HEK293 (cell line): ENCODE measurements around the gene NAP1L1.

Experiments
- CTCF ChIA-PET: fragments of 350-600 bp; formaldehyde crosslinking; extraction: SDS; loops from one replicate; lab custom pipeline; 2021; ENCODE audit warnings: antibody characterized with exemption; lab: Yijun Ruan, JAX
- POLR2A ChIA-PET: fragments of 300-600 bp; formaldehyde crosslinking; extraction: SDS; loops from one replicate; lab custom pipeline; 2020; ENCODE audit warnings: antibody characterized with exemption, inconsistent platforms; lab: Yijun Ruan, JAX
- H3K27ac ChIP-seq: fragments of 200-500 bp; sonication (Bioruptor generic); 2 replicates; pipeline ENCODE4 v1.5.1; 2014; ENCODE audit warnings: low read depth, low read length, control low read depth, inconsistent platforms; ENCODE audit errors: extremely low read depth
- H3K36me3 ChIP-seq, 2 experiments: fragments of 200-500 bp in 1 of 2; sonication (Bioruptor generic) in 1 of 2; 1 replicate in 1 of 2; 2 replicates in 1 of 2; pipeline ENCODE4 v1.5.1; 2014 to 2017; ENCODE audit warnings: inconsistent platforms in 2 of 2, low read length in 2 of 2; ENCODE audit not compliant: control insufficient read depth in 2 of 2, insufficient read depth in 1 of 2
- H3K4me1 ChIP-seq: fragments of 200-500 bp; sonication (Bioruptor generic); 2 replicates; pipeline ENCODE4 v1.5.1; 2014; ENCODE audit warnings: mild to moderate bottlenecking, low read length, inconsistent platforms; ENCODE audit not compliant: control insufficient read depth, insufficient read depth
- H3K4me3 ChIP-seq: 2 replicates; pipeline ENCODE4 v1.5.1; 2011; ENCODE audit warnings: low read depth, mild to moderate bottlenecking, control low read depth, low read length, moderate library complexity
- H3K9me3 ChIP-seq: fragments of 200-500 bp; sonication (Bioruptor generic); 2 replicates; pipeline ENCODE4 v1.5.1; 2014; ENCODE audit warnings: low read depth, low read length, inconsistent platforms; ENCODE audit not compliant: control insufficient read depth, insufficient read depth
- MEIS1 ChIP-seq: sonication (generic); formaldehyde crosslinking; IDR thresholded peaks from 2 replicates; pipeline ENCODE4 v1.8.1; 2022; ENCODE audit warnings: missing genetic modification reagents, mild to moderate bottlenecking, borderline replicate concordance
- PRDM10 ChIP-seq: fragments of 450-650 bp; formaldehyde crosslinking; IDR thresholded peaks from 2 replicates; pipeline ENCODE4 v1.5.1; 2016; ENCODE audit warnings: missing biosample characterization, missing genetic modification characterization
- PRDM6 ChIP-seq: fragments of 450-650 bp; formaldehyde crosslinking; IDR thresholded peaks from 2 replicates; pipeline ENCODE4 v1.5.1; 2017; ENCODE audit warnings: missing biosample characterization, missing genetic modification characterization
- YY1 ChIP-seq: fragments of 450-650 bp; formaldehyde crosslinking; IDR thresholded peaks from 2 replicates; pipeline ENCODE4 v1.5.1; 2018; ENCODE audit warnings: missing biosample characterization, missing genetic modification characterization
- ZFP37 ChIP-seq: fragments of 450-650 bp; formaldehyde crosslinking; IDR thresholded peaks from 2 replicates; pipeline ENCODE4 v1.5.1; 2016; ENCODE audit warnings: missing biosample characterization, missing genetic modification characterization
- ZFP69B ChIP-seq: fragments of 450-650 bp; formaldehyde crosslinking; IDR thresholded peaks from 2 replicates; pipeline ENCODE4 v1.5.1; 2016; ENCODE audit warnings: missing biosample characterization, missing genetic modification characterization
- ZNF155 ChIP-seq: fragments of 450-650 bp; formaldehyde crosslinking; IDR thresholded peaks from 2 replicates; pipeline ENCODE4 v1.5.1; 2016; ENCODE audit warnings: missing biosample characterization, missing genetic modification characterization
- ZNF24 ChIP-seq: fragments of 450-650 bp; formaldehyde crosslinking; IDR thresholded peaks from 2 replicates; pipeline ENCODE4 v1.5.1; 2016; ENCODE audit warnings: missing biosample characterization, missing genetic modification characterization
- ZNF274 ChIP-seq, 2 experiments: fragments of 200-500 bp in 1 of 2; fragments of 450-650 bp in 1 of 2; sonication (Bioruptor generic) in 1 of 2; formaldehyde crosslinking in 1 of 2; IDR thresholded peaks; 2 replicates each; pipeline versions ENCODE4 v1.5.1 to v1.6.1; 2014 to 2016; ENCODE audit warnings: borderline replicate concordance in 1 of 2, inconsistent platforms in 1 of 2, low read length in 1 of 2, missing biosample characterization in 1 of 2, missing genetic modification characterization in 1 of 2
- ZNF311 ChIP-seq: fragments of 450-650 bp; formaldehyde crosslinking; IDR thresholded peaks from 2 replicates; pipeline ENCODE4 v1.5.1; 2017; ENCODE audit warnings: missing biosample characterization, missing genetic modification characterization, borderline replicate concordance
- ZNF488 ChIP-seq: fragments of 450-650 bp; formaldehyde crosslinking; IDR thresholded peaks from 2 replicates; pipeline ENCODE4 v1.5.1; 2016; ENCODE audit warnings: missing biosample characterization, missing genetic modification characterization
- ZNF513 ChIP-seq: fragments of 450-650 bp; IDR thresholded peaks from 2 replicates; pipeline ENCODE4 v1.5.1; 2018; ENCODE audit warnings: missing biosample characterization, missing genetic modification characterization
- ZNF518A ChIP-seq: fragments of 450-650 bp; formaldehyde crosslinking; conservative IDR thresholded peaks from 2 replicates; pipeline ENCODE4 v1.5.1; 2016; ENCODE audit warnings: low read depth, missing biosample characterization, missing genetic modification characterization
- ZNF596 ChIP-seq: fragments of 450-650 bp; IDR thresholded peaks from 2 replicates; pipeline ENCODE4 v1.5.0; 2018; ENCODE audit warnings: missing biosample characterization, mild to moderate bottlenecking, missing genetic modification characterization, moderate library complexity
- ZNF843 ChIP-seq: fragments of 450-650 bp; formaldehyde crosslinking; IDR thresholded peaks from 2 replicates; pipeline ENCODE4 v1.5.1; 2016; ENCODE audit warnings: missing biosample characterization, missing genetic modification characterization
- ZSCAN5A ChIP-seq: fragments of 450-650 bp; formaldehyde crosslinking; IDR thresholded peaks from 2 replicates; pipeline ENCODE4 v1.5.1; 2016; ENCODE audit warnings: missing biosample characterization, missing genetic modification characterization

The NAP1L1 gene

GRCh38 chr12:76060111-76060510, 24.4 kb downstream of the NAP1L1 start:
- Histone ChIP-seq H3K36me3 (peaks cover 74 to 87% of the 10 kb centered on the region in 2 experiments), H3K27ac (no peak overlapping the region), H3K4me3 (no peak overlapping the region), H3K9me3 (no peaks in the 10 kb centered on the region), H3K4me1 (no peaks in the 10 kb centered on the region)
- TF ChIP-seq ZNF311 (tag by site-specific recombination) (no peak), ZFP69B (no peak), ZSCAN5A (tag by site-specific recombination) (no peak), ZNF274 (IDR thresholded peaks at IDR 0.05; ENCODE audit: low read length) (no peak), ZNF274 (tag by site-specific recombination; IDR thresholded peaks at IDR 0.05; ENCODE audit: borderline replicate concordance) (no peak), ZNF155 (tag by site-specific recombination) (no peak), MEIS1 (CRISPR knock-in tag) (no peak), PRDM6 (tag by site-specific recombination) (no peak), ZNF518A (no peak), PRDM10 (no peak), ZFP37 (tag by site-specific recombination) (no peak), ZNF513 (tag by site-specific recombination) (no peak), ZNF488 (tag by site-specific recombination) (no peak), ZNF24 (tag by site-specific recombination) (no peak), ZNF843 (tag by site-specific recombination) (no peak), YY1 (tag by site-specific recombination) (no peak), ZNF596 (no peak)
- ChIA-PET CTCF (no interaction called here), POLR2A (no interaction called here)
